SK-N-SH (cell line): Measurements from ENCODE around the gene AK5. TPM values are rescaled to one million over a fixed set of nuclear protein-coding genes. Genes with fewer than 3 reads are reported as not detected.
A peak's percentile ranks its signal among the peaks of the same experiment; 100 is the strongest.

Experiments used
- CTCF ChIA-PET: fragments of 300-600, 350-600 bp; formaldehyde crosslinking; extraction: SDS; loops from one replicate; lab custom pipeline; 2021; lab: Yijun Ruan, JAX
- POLR2A ChIA-PET: fragments of 350-600 bp; sonication (Branson Sonifier 250); formaldehyde crosslinking; extraction: SDS; loops from one replicate; lab custom pipeline; 2020; ENCODE audit warnings: antibody characterized with exemption, inconsistent platforms; lab: Yijun Ruan, JAX
- DNase-seq: peaks from one replicate; pipeline ENCODE4 v3.0.0; 2012
- H2AFZ ChIP-seq: fragments of 200-600 bp; sonication (generic); 2 replicates; pipeline ENCODE4 v1.8.1; 2016; ENCODE audit warnings: antibody characterized with exemption, mild to moderate bottlenecking, low read depth
- H3F3A ChIP-seq: fragments of 200-600 bp; sonication (generic); replicated peaks from 2 replicates; pipeline ENCODE3; 2016; ENCODE audit warnings: antibody characterized with exemption, mild to moderate bottlenecking; ENCODE audit not compliant: insufficient read depth
- H3K27ac ChIP-seq, 2 experiments: fragments of 200-500 bp in 1 of 2; fragments of 200-600 bp in 1 of 2; sonication (Bioruptor generic) in 1 of 2; sonication (generic), shearing (Covaris generic) in 1 of 2; 2 replicates each; pipeline versions ENCODE4 v1.5.1 to v1.6.1; 2014 to 2016; ENCODE audit warnings: low read depth in 2 of 2, inconsistent platforms in 1 of 2, low read length in 1 of 2, mild to moderate bottlenecking in 1 of 2, mixed read lengths in 1 of 2
- H3K27me3 ChIP-seq: fragments of 200-600 bp; sonication (generic), shearing (Covaris generic); 2 replicates; pipeline ENCODE4 v1.6.1; 2016; ENCODE audit warnings: mixed run types; ENCODE audit not compliant: insufficient read depth
- H3K36me3 ChIP-seq, 2 experiments: fragments of 200-500 bp in 1 of 2; fragments of 200-600 bp in 1 of 2; sonication (Bioruptor generic) in 1 of 2; sonication (generic) in 1 of 2; replicated peaks in 1 of 2; 2 replicates each; pipeline versions ENCODE3 to v1.5.1; 2014 to 2016; ENCODE audit warnings: low read length in 1 of 2, mild to moderate bottlenecking in 1 of 2; ENCODE audit not compliant: insufficient read depth in 2 of 2, control insufficient read depth in 1 of 2
- H3K4me1 ChIP-seq, 2 experiments: fragments of 200-500 bp in 1 of 2; fragments of 200-600 bp in 1 of 2; sonication (Bioruptor generic) in 1 of 2; sonication (generic), shearing (Covaris generic) in 1 of 2; 2 replicates each; pipeline versions ENCODE4 v1.5.1 to v1.6.1; 2014 to 2016; ENCODE audit warnings: low read depth in 1 of 2, low read length in 1 of 2, mixed run types in 1 of 2; ENCODE audit not compliant: insufficient read depth in 2 of 2, control insufficient read depth in 1 of 2
- H3K4me2 ChIP-seq: fragments of 200-600 bp; sonication (generic), shearing (Covaris generic); 2 replicates; pipeline ENCODE4 v1.6.1; 2017; ENCODE audit warnings: mixed run types
- H3K4me3 ChIP-seq, 2 experiments: fragments of 200-500 bp in 1 of 2; fragments of 200-600 bp in 1 of 2; sonication (Bioruptor generic) in 1 of 2; sonication (generic), shearing (Covaris generic) in 1 of 2; 2 replicates each; pipeline versions ENCODE4 v1.5.1 to v1.8.1; 2014 to 2016; ENCODE audit warnings: low read depth in 2 of 2, inconsistent platforms in 1 of 2, low read length in 1 of 2, mild to moderate bottlenecking in 1 of 2, mixed read lengths in 1 of 2, moderate library complexity in 1 of 2
- H3K79me2 ChIP-seq: fragments of 200-600 bp; sonication (generic); 2 replicates; pipeline ENCODE4 v1.8.1; 2017; ENCODE audit warnings: mild to moderate bottlenecking; ENCODE audit not compliant: insufficient read depth
- H3K9ac ChIP-seq: fragments of 200-600 bp; sonication (generic); 2 replicates; pipeline ENCODE4 v1.6.1; 2017; ENCODE audit warnings: mixed run types
- H3K9me2 ChIP-seq: fragments of 200-600 bp; sonication (generic); 2 replicates; pipeline ENCODE4 v1.6.1; 2017; ENCODE audit warnings: mixed run types
- H3K9me3 ChIP-seq: fragments of 200-600 bp; sonication (generic); 2 replicates; pipeline ENCODE4 v1.6.1; 2017; ENCODE audit warnings: mixed run types, mild to moderate bottlenecking, moderate library complexity
- H4K20me1 ChIP-seq: fragments of 200-600 bp; sonication (generic); 2 replicates; pipeline ENCODE4 v1.6.1; 2017; ENCODE audit warnings: mild to moderate bottlenecking, mixed run types; ENCODE audit not compliant: insufficient read depth
- ELF1 ChIP-seq: IDR thresholded peaks from 2 replicates; pipeline ENCODE4 v1.4.0; 2012
- EZH2phosphoT487 ChIP-seq: fragments of 200-600 bp; sonication (generic); IDR thresholded peaks from 2 replicates; pipeline ENCODE4 v1.6.1; 2017; ENCODE audit warnings: low read depth, mixed run types, mild to moderate bottlenecking, antibody characterized with exemption, moderate library complexity, borderline replicate concordance
- FOSL2 ChIP-seq: IDR thresholded peaks from 2 replicates; pipeline ENCODE4 v1.4.0; 2012; ENCODE audit warnings: low read depth, mild to moderate bottlenecking, moderate library complexity, borderline replicate concordance
- FOXM1 ChIP-seq: IDR thresholded peaks from 2 replicates; pipeline ENCODE4 v1.4.0; 2012; ENCODE audit warnings: low read depth, mild to moderate bottlenecking
- JUND ChIP-seq: IDR thresholded peaks from 2 replicates; pipeline ENCODE4 v1.4.0; 2012
- MEF2A ChIP-seq: IDR thresholded peaks from 2 replicates; pipeline ENCODE4 v1.4.0; 2012; ENCODE audit warnings: low read depth, borderline replicate concordance
- NFIC ChIP-seq: IDR thresholded peaks from 2 replicates; pipeline ENCODE4 v1.4.0; 2012; ENCODE audit warnings: borderline replicate concordance
- NRF1 ChIP-seq: IDR thresholded peaks from 2 replicates; pipeline ENCODE4 v1.6.1; 2012; ENCODE audit warnings: low read depth, mild to moderate bottlenecking, low read length
- POLR2AphosphoS5 ChIP-seq: IDR thresholded peaks from 2 replicates; pipeline ENCODE4 v1.6.1; 2012; ENCODE audit warnings: low read depth, low read length
- RFX5 ChIP-seq: IDR thresholded peaks from 2 replicates; pipeline ENCODE4 v1.6.1; 2012; ENCODE audit warnings: mild to moderate bottlenecking, improper control_type of control experiment, low read length
- RXRA ChIP-seq: IDR thresholded peaks from 2 replicates; pipeline ENCODE4 v1.4.0; 2012; ENCODE audit warnings: low read depth, mild to moderate bottlenecking, borderline replicate concordance
- SIN3A ChIP-seq: IDR thresholded peaks from 2 replicates; pipeline ENCODE4 v1.6.1; 2012; ENCODE audit warnings: low read depth, mild to moderate bottlenecking, low read length, moderate library complexity, borderline replicate concordance
- YY1 ChIP-seq: IDR thresholded peaks from 2 replicates; pipeline ENCODE4 v1.4.0; 2012; ENCODE audit warnings: low read depth, mild to moderate bottlenecking
- WGBS: methylation state at CpG from one replicate; pipeline ENCODE4 v1.1.6; 2017; ENCODE audit warnings: low lambda C conversion rate; 5-methylcytosine and 5-hydroxymethylcytosine counted together
- polyA plus RNA-seq, 3 experiments: library from polyadenylated mRNA; depleted of rRNA; stranded (reverse); fragments of >200 nt; gene quantifications; 2 replicates each; pipeline ENCODE4 v1.2.3, GENCODE V29; 2012
- TF ChIP-seq, protein P1 (sequence below): IDR thresholded peaks from 2 replicates; pipeline ENCODE4 v1.4.0; 2012; ENCODE audit warnings: low read depth, borderline replicate concordance
- TF ChIP-seq, protein P2 (sequence below): IDR thresholded peaks from 2 replicates; pipeline ENCODE4; 2012
- TF ChIP-seq, protein P3 (sequence below): IDR thresholded peaks from 2 replicates; pipeline ENCODE4 v1.4.0; 2012; ENCODE audit warnings: low read depth, borderline replicate concordance
- TF ChIP-seq, protein P4 (sequence below): fragments of 200-600 bp; sonication (generic); IDR thresholded peaks from 2 replicates; pipeline ENCODE4 v1.6.1; 2017; ENCODE audit warnings: antibody characterized with exemption, mild to moderate bottlenecking, moderate library complexity

Gene AK5
- polyA plus RNA-seq, 1 of the 3 experiments (the other 2 are of a cell fraction) = 22.9 TPM

DNA sequence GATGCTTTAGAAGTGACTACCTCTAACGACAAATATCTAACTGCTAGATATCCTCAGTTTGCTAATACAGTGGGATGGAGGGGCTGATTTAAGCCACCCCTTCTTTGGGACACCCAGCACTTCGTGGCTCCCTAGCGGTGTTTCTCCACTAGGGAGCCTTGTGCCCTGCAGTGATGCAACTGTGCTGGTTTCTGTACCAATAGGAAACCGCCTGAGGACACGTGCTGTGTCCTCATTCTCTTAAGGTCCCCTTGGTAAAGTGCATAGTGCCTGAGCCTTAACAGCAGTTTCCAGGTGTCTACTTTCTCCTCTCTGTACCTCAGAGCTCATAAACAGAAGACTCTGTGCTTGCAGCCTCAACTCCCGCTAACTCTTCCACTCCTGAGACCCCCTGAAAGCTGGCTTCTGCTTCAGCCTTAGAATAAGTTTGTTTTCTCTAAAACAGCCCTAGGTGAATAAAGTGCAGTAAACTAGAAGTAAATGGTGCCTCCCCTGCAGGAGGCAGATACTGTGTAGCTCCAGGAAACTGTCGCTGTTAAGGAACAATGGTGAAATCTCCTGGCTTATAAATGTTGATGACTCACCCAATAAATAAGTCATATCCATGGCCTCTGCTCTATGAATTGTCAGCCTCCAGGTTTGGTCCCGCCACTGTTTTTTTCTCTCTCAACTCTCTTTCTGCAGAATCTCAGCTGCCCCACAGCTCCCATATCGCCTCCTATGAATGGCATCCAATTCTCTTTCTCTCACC, 130.4 kb downstream of the AK5 start:
- no peaks in the 10 kb centered on the region for H3K27me3 ChIP-seq
- peaks cover 23% of the 10 kb centered on the region for H3F3A ChIP-seq
- H4K20me1 ChIP-seq = no peaks in the 10 kb centered on the region
- TF ChIP-seq, protein P1, sequence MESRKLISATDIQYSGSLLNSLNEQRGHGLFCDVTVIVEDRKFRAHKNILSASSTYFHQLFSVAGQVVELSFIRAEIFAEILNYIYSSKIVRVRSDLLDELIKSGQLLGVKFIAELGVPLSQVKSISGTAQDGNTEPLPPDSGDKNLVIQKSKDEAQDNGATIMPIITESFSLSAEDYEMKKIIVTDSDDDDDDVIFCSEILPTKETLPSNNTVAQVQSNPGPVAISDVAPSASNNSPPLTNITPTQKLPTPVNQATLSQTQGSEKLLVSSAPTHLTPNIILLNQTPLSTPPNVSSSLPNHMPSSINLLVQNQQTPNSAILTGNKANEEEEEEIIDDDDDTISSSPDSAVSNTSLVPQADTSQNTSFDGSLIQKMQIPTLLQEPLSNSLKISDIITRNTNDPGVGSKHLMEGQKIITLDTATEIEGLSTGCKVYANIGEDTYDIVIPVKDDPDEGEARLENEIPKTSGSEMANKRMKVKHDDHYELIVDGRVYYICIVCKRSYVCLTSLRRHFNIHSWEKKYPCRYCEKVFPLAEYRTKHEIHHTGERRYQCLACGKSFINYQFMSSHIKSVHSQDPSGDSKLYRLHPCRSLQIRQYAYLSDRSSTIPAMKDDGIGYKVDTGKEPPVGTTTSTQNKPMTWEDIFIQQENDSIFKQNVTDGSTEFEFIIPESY = no peak
- TF ChIP-seq FOSL2 = peak; percentile 69
- TF ChIP-seq, protein P2, sequence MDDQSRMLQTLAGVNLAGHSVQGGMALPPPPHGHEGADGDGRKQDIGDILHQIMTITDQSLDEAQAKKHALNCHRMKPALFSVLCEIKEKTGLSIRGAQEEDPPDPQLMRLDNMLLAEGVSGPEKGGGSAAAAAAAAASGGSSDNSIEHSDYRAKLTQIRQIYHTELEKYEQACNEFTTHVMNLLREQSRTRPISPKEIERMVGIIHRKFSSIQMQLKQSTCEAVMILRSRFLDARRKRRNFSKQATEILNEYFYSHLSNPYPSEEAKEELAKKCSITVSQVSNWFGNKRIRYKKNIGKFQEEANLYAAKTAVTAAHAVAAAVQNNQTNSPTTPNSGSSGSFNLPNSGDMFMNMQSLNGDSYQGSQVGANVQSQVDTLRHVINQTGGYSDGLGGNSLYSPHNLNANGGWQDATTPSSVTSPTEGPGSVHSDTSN = peak; percentile 43; the same call in 1 of the 2 replicates
- peak; percentile 27; the same call in 1 of the 2 replicates for TF ChIP-seq JUND
- no peak for TF ChIP-seq ELF1
- TF ChIP-seq NFIC = no peak
- TF ChIP-seq, protein P3, sequence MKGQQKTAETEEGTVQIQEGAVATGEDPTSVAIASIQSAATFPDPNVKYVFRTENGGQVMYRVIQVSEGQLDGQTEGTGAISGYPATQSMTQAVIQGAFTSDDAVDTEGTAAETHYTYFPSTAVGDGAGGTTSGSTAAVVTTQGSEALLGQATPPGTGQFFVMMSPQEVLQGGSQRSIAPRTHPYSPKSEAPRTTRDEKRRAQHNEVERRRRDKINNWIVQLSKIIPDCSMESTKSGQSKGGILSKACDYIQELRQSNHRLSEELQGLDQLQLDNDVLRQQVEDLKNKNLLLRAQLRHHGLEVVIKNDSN = no peak
- TF ChIP-seq SIN3A = no peak
- TF ChIP-seq MEF2A = no peak
- no peak for TF ChIP-seq YY1
- no peak for TF ChIP-seq NRF1
- TF ChIP-seq, all 33 proteins: peak for 3
- H3K9me2 ChIP-seq = no peaks in the 10 kb centered on the region
- DNase-seq = no peak
- no peak overlapping the region for H3K27ac ChIP-seq
- H3K9ac ChIP-seq = no peak overlapping the region
- no peaks in the 10 kb centered on the region for H3K79me2 ChIP-seq
- no peak overlapping the region for H3K4me3 ChIP-seq
- 70% methylated on average over 9 of the region's 9 CpGs for WGBS
- H3K36me3 ChIP-seq = no peaks in the 10 kb centered on the region
- H3K4me2 ChIP-seq = no peak overlapping the region
- peaks cover 4 to 5% of the 10 kb centered on the region in 2 experiments; a peak in 3 of 4 replicates for H3K4me1 ChIP-seq
- ChIA-PET POLR2A (no interaction called here), CTCF (interaction anchor here (1.2 kb wide), 1 partner anchor 10 kb away, joined by 3 read pairs; no protein-coding TSS in a partner anchor)
- no peaks in the 10 kb centered on the region for H3K9me3 ChIP-seq
- H2AFZ ChIP-seq = no peak overlapping the region

DNA sequence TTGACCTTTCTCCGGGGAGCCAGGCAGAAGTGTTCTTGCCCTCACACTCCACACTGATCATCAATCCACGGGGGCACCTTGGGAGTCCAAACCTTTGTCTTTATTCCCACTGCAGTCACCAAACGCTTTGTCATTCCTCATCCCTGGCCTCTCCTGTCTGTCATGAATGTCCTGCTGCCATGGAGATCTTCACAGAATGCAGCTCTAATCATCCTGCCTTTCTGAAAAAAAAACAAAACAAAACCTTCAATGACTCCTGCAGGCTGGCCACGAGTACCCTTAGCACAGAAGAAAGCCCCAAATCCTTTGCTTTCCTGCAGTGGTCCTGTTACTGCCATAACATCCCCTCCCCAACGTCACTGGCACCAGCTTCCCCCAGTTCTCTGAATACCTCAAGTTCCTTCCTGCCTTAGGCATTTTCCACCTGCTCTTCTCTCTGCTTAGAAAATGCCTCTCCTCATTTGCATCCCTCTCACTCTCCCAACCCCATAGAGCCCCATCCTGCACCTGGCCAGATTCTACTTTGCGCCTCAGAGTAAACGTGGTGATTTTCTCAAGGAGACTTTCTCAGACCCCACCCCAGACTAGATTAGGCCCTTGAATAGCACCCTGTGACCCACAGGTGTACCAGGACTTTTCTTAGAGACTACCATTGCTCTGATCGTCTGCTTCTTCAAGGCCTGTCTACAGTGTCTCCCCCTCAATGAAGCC, 131.2 kb downstream of the AK5 start:
- H3K36me3 ChIP-seq = peaks cover 0 to 5% of the 10 kb centered on the region in 2 experiments
- no peak for DNase-seq
- no peaks in the 10 kb centered on the region for H3K79me2 ChIP-seq
- no peak overlapping the region for H2AFZ ChIP-seq
- peaks cover 22% of the 10 kb centered on the region for H3F3A ChIP-seq
- TF ChIP-seq EZH2phosphoT487 (no peak), ELF1 (no peak), FOSL2 (no peak), POLR2AphosphoS5 (no peak), RXRA (no peak), FOXM1 (no peak), RFX5 (no peak), NRF1 (no peak), MEF2A (no peak)
- TF ChIP-seq, protein P1 = no peak
- TF ChIP-seq, protein P4, sequence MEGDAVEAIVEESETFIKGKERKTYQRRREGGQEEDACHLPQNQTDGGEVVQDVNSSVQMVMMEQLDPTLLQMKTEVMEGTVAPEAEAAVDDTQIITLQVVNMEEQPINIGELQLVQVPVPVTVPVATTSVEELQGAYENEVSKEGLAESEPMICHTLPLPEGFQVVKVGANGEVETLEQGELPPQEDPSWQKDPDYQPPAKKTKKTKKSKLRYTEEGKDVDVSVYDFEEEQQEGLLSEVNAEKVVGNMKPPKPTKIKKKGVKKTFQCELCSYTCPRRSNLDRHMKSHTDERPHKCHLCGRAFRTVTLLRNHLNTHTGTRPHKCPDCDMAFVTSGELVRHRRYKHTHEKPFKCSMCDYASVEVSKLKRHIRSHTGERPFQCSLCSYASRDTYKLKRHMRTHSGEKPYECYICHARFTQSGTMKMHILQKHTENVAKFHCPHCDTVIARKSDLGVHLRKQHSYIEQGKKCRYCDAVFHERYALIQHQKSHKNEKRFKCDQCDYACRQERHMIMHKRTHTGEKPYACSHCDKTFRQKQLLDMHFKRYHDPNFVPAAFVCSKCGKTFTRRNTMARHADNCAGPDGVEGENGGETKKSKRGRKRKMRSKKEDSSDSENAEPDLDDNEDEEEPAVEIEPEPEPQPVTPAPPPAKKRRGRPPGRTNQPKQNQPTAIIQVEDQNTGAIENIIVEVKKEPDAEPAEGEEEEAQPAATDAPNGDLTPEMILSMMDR = no peak
- no peak overlapping the region for H3K27ac ChIP-seq
- no peak overlapping the region for H3K4me3 ChIP-seq
- H3K27me3 ChIP-seq = no peaks in the 10 kb centered on the region
- no peaks in the 10 kb centered on the region for H3K9me2 ChIP-seq
- no peaks in the 10 kb centered on the region for H3K9me3 ChIP-seq
- H3K4me2 ChIP-seq = no peak overlapping the region
- CTCF ChIA-PET = interaction anchor here (1.2 kb wide), 1 partner anchor 9 kb away, joined by 3 read pairs; no protein-coding TSS in a partner anchor
- H3K9ac ChIP-seq = no peak overlapping the region
- no peaks in the 10 kb centered on the region for H4K20me1 ChIP-seq
- WGBS = 89% methylated on average over 8 of the region's 8 CpGs
- H3K4me1 ChIP-seq = peaks cover 0 to 5% of the 10 kb centered on the region in 2 experiments; a peak in 1 of 4 replicates
- POLR2A ChIA-PET = no interaction called here
